K562 (cell line): ENCODE results near the gene WNT11.

Source experiments
- CBFA2T2 ChIP-seq: fragments of 450-650 bp; conservative IDR thresholded peaks from 2 replicates; pipeline ENCODE4 v1.6.1; 2017; ENCODE audit warnings: mild to moderate bottlenecking
- CTCF ChIP-seq, 3 experiments: IDR thresholded peaks in 2 of 3; conservative IDR thresholded peaks in 1 of 3; 2 replicates each; pipeline ENCODE4 v1.5.1; 2011 to 2012; ENCODE audit warnings: low read length in 3 of 3, mild to moderate bottlenecking in 3 of 3, control low read depth in 2 of 3, improper control_type of control experiment in 1 of 3, inconsistent platforms in 1 of 3, low read depth in 1 of 3, mixed read lengths in 1 of 3, moderate library complexity in 1 of 3; ENCODE audit not compliant: insufficient read depth in 2 of 3
- MAX ChIP-seq: sonication (generic); formaldehyde crosslinking; IDR thresholded peaks from 2 replicates; pipeline ENCODE4 v1.9.0; 2022; ENCODE audit warnings: mild to moderate bottlenecking, missing genetic modification reagents
- NFIC ChIP-seq: fragments of 450-650 bp; IDR thresholded peaks from 2 replicates; pipeline ENCODE4 v1.6.1; 2017; ENCODE audit warnings: mild to moderate bottlenecking, inconsistent platforms
- PRPF4 ChIP-seq: fragments of 200-400 bp; formaldehyde crosslinking; IDR thresholded peaks from one replicate; pipeline ENCODE4 v1.6.1; 2017; ENCODE audit warnings: low read length, low read depth, mild to moderate bottlenecking; ENCODE audit not compliant: insufficient read depth, poor library complexity, severe bottlenecking
- RFX1 ChIP-seq: fragments of 450-650 bp; IDR thresholded peaks from 2 replicates; pipeline ENCODE4 v1.6.1; 2016; ENCODE audit warnings: mild to moderate bottlenecking, moderate library complexity
- TF ChIP-seq, protein P1 (sequence below): fragments of 250-450 bp; sonication (Bioruptor Pico); IDR thresholded peaks from 2 replicates; pipeline ENCODE4 v1.8.0; 2022; ENCODE audit warnings: moderate library complexity, mild to moderate bottlenecking, inconsistent platforms

GRCh38 chr11:76177250-76177686 is 29.0 kb downstream of the WNT11 start:
- no peak for TF ChIP-seq MAX
- no peak for TF ChIP-seq NFIC
- no peak for TF ChIP-seq PRPF4
- TF ChIP-seq CBFA2T2 = no peak
- no peak for TF ChIP-seq CTCF (IDR thresholded peaks at IDR 0.05 in 2 of 3, conservative IDR thresholded peaks at IDR 0.05 in 1 of 3; ENCODE audit: insufficient read depth in 2 of 3, low read depth in 1 of 3, low read length in 3 of 3)
- TF ChIP-seq RFX1 = no peak
- TF ChIP-seq, protein P1, sequence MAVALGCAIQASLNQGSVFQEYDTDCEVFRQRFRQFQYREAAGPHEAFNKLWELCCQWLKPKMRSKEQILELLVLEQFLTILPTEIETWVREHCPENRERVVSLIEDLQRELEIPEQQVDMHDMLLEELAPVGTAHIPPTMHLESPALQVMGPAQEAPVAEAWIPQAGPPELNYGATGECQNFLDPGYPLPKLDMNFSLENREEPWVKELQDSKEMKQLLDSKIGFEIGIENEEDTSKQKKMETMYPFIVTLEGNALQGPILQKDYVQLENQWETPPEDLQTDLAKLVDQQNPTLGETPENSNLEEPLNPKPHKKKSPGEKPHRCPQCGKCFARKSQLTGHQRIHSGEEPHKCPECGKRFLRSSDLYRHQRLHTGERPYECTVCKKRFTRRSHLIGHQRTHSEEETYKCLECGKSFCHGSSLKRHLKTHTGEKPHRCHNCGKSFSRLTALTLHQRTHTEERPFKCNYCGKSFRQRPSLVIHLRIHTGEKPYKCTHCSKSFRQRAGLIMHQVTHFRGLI (CRISPR knock-in tag) = no peak
